HUES6 (cell line): Measurements from ENCODE around the gene PNMA8A.
"Not testable (repeated sequence)": the region's sequence is repeated elsewhere in the genome, so short reads cannot be mapped to it uniquely, and the experiment has no call there.

Experiments
- H3K27ac ChIP-seq: 2 replicates; pipeline ENCODE4 v1.7.0; 2013; ENCODE audit warnings: low read depth, mild to moderate bottlenecking, low read length, inconsistent platforms
- H3K27me3 ChIP-seq: 2 replicates; pipeline ENCODE4 v1.6.1; 2013; ENCODE audit warnings: low read length; ENCODE audit not compliant: control insufficient read depth, insufficient read depth
- H3K36me3 ChIP-seq: 2 replicates; pipeline ENCODE4 v1.6.1; 2013; ENCODE audit warnings: low read length; ENCODE audit not compliant: control insufficient read depth, insufficient read depth
- H3K4me1 ChIP-seq: 2 replicates; pipeline ENCODE4 v1.6.1; 2013; ENCODE audit warnings: low read length; ENCODE audit not compliant: control insufficient read depth, insufficient read depth
- H3K4me3 ChIP-seq: 2 replicates; pipeline ENCODE4 v1.5.1; 2013; ENCODE audit warnings: low read depth, low read length
- H3K9ac ChIP-seq: one replicate; pipeline ENCODE4 v1.6.1; 2013; ENCODE audit warnings: mild to moderate bottlenecking, low read length
- H3K9me3 ChIP-seq: 2 replicates; pipeline ENCODE4 v1.6.1; 2013; ENCODE audit warnings: low read depth, low read length; ENCODE audit not compliant: control insufficient read depth, insufficient read depth

PNMA8A gene

DNA sequence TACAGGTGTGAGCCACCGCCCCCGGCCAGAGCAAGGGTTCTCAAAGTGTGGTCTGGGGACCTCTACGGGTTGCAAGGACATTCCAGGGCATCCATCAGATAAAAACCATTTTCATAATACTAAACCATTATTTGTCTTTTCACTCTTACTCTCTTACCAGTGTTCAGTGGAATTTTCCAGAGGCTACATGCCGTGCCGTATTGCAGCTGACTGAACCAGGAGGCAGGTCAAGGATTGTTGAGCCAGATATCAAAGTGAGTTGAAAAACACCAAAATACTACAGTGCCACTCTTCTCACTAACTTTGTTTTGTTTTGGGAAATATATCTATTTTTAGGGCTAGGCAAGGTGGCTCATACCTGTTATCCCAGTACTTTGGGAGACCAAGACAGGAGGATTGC lies 31.5 kb upstream of the PNMA8A start:
- Histone ChIP-seq H3K4me1 (no peaks in the 10 kb centered on the region), H3K27ac (no peak overlapping the region), H3K36me3 (no peaks in the 10 kb centered on the region), H3K9ac (no peak overlapping the region), H3K4me3 (no peak overlapping the region), H3K9me3 (no peaks in the 10 kb centered on the region), H3K27me3 (no peaks in the 10 kb centered on the region)

DNA sequence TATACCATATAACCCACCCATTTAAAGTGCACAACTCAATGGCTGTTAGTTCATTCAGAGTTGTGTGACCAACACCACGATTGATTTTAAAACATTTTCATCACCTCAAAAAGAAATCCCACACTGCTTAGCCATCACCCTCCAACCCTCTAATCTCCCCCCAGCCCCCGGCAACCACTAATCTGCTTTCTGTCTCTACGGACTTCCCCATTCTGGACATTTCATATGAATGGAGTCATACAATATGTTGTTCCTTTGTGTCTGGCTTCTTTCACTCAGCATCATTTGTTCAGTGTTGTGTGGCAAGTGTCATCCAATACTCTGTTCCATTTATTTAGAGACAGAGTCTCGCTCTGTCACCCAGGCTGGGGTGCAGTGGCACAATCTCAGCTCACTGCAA lies 28.3 kb upstream of the PNMA8A start:
- H3K4me3 ChIP-seq: no peak overlapping the region
- H3K27ac ChIP-seq: no peak overlapping the region
- H3K4me1 ChIP-seq: peaks cover 5% of the 10 kb centered on the region; the same call in 1 of the 2 replicates
- no peaks in the 10 kb centered on the region for H3K36me3 ChIP-seq
- H3K27me3 ChIP-seq: peaks cover 7% of the 10 kb centered on the region
- no peak overlapping the region for H3K9ac ChIP-seq
- no peaks in the 10 kb centered on the region for H3K9me3 ChIP-seq

GRCh38 chr19:46497773-46498172 lies 26.4 kb upstream of the PNMA8A start:
- Histone ChIP-seq H3K4me1 (peaks cover 9% of the 10 kb centered on the region), H3K9ac (no peak overlapping the region), H3K27me3 (peaks cover 24% of the 10 kb centered on the region), H3K9me3 (no peaks in the 10 kb centered on the region), H3K36me3 (no peaks in the 10 kb centered on the region), H3K4me3 (no peak overlapping the region), H3K27ac (no peak overlapping the region)

- H3K36me3 ChIP-seq, H3K9me3 ChIP-seq, H3K4me3 ChIP-seq, H3K27ac ChIP-seq, H3K9ac ChIP-seq: not testable (repeated sequence)
- Histone ChIP-seq H3K4me1 (peaks cover 13% of the 10 kb centered on the region), H3K27me3 (peaks cover 33% of the 10 kb centered on the region)
Measured at GRCh38 chr19:46496886-46497285, 25.5 kb upstream of the PNMA8A start.

DNA sequence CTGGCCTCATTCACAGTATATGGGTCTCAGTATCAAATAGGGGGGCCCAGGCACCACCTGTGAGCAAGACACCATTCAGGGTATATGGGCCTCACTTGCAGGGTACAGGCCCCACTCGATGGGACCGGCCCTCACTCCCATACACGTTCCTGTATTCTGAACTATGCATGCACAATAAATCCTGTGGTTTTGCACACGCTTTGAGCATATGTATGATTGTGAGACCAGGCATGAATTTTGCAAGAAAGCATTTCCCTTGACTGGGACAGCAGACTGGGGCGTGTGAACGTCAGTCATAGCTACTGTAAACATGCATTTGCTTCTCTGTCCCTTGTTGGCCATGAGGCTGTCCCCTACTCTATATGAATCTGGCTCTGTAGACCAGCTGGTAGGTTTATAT lies 24.9 kb upstream of the PNMA8A start:
- no peak overlapping the region for H3K27ac ChIP-seq
- H3K27me3 ChIP-seq: peaks cover 38% of the 10 kb centered on the region
- H3K4me1 ChIP-seq: peaks cover 13% of the 10 kb centered on the region
- H3K4me3 ChIP-seq: no peak overlapping the region
- H3K36me3 ChIP-seq: no peaks in the 10 kb centered on the region
- H3K9ac ChIP-seq: no peak overlapping the region
- H3K9me3 ChIP-seq: no peaks in the 10 kb centered on the region

GRCh38 chr19:46495786-46496099 lies 24.4 kb upstream of the PNMA8A start, which contains the start of gene PNMA8B:
Gene PNMA8B, minus strand, starts transcription at chr19:46495867. Its CDS starts 402 bp downstream, at chr19:46495465.
- Histone ChIP-seq H3K4me1 (peaks cover 13% of the 10 kb centered on the region), H3K27ac (no peak within 1 kb of the TSS), H3K36me3 (no peaks in the 10 kb centered on the region), H3K27me3 (peaks cover 44% of the 10 kb centered on the region), H3K9ac (no peak within 1 kb of the TSS), H3K4me3 (peak within 1 kb of the TSS; percentile 62), H3K9me3 (no peaks in the 10 kb centered on the region)

- Histone ChIP-seq H3K4me3 (peak overlapping the region; percentile 62), H3K36me3 (no peaks in the 10 kb centered on the region), H3K9me3 (no peaks in the 10 kb centered on the region), H3K27ac (no peak overlapping the region), H3K9ac (no peak overlapping the region), H3K4me1 (peaks cover 13% of the 10 kb centered on the region), H3K27me3 (peaks cover 47% of the 10 kb centered on the region)
Measured at GRCh38 chr19:46494941-46495785, 23.8 kb upstream of the PNMA8A start.

DNA sequence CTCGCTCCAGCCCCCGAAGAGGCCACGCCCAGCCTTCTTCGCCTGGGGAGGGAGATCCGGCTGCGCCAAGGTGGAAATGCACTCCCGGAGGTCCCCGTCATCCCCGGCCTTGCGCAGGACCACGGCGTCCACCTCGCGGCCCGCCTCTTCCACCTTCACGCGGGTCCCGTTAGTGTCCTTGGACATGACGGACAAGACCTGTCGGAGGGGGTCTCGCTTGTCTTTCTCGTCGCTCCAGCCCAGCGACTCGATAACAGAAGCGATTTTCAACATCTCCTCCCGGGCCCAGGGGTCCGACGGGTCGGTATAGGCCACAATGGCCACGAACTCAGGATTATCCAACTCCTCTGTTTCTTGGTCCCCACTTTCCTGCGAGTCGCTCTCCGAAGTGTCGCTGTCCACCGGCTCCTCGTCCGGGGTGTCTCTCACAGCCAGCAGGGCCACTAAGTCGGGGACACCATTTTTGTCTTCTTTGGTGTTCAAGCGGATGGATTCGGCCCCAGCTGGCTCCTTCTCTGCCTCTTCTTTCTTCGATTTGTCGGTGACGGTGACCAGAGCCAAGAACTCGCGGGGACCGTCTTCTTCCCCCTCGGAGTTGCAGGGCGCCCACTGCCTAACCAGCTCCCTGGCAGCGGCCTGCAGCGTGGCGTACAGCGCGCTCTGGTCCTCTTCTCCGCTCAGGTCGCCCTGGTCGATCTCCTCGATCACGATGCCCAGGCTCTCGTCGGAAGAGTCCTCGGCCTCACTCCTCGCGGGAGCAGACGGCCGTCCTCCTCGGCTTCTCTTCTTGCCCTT lies 23.0 kb upstream of the PNMA8A start:
- H3K27ac ChIP-seq: no peak overlapping the region
- H3K9me3 ChIP-seq: no peaks in the 10 kb centered on the region
- peaks cover 21% of the 10 kb centered on the region for H3K4me1 ChIP-seq
- H3K36me3 ChIP-seq: no peaks in the 10 kb centered on the region
- peaks cover 55% of the 10 kb centered on the region for H3K27me3 ChIP-seq
- peak overlapping the region; percentile 47; the same call in 1 of the 2 replicates for H3K4me3 ChIP-seq
- H3K9ac ChIP-seq: no peak overlapping the region

DNA sequence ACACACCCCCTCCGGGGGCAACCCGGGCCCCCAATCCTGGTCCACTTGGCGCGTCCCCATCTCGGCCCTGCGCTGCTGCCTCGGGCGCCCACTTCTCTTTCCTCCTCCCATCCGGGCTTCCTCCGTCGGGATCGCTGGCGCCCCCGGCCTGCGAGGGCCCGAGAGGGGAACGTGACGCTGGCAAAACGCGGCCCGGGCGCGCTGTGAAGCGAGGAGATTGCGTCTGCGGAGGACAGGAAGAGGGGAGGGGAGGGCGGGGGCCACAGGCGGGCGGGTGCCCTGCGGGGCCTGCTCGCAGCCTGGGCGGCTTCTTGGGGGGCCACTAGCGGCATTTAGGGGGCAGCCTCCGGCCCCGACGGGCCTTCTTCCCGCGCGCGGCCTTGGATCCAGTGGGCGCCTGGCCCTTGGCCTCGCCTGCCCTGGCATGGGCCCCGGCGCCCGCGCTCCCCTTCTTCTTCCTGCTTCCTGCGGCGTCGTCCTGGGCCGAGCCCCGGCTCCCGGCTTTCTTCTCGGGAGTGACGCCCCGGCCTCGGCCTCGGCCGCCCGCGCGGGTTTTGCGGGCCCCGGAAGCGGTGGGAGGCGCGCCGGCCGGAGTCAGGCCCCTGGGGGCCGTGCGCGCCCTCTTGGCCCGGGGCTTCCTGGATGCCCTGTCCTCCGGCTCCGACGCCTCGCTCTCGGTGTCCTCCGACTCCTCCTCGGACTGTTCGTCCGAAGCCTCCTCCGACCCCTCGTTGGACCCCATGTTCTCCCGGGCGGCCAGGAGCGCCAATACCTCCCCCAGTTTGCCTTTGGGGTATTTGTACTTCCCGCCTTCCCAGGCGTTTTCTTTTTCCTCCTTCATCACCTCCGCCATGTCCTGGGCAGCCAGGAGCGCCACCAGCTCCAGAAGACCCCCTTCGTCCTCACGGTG lies 22.1 kb upstream of the PNMA8A start:
- Histone ChIP-seq H3K27ac (no peak overlapping the region), H3K9me3 (no peaks in the 10 kb centered on the region), H3K4me3 (peak overlapping the region; percentile 47), H3K9ac (no peak overlapping the region), H3K36me3 (no peaks in the 10 kb centered on the region), H3K27me3 (peaks cover 63% of the 10 kb centered on the region), H3K4me1 (peaks cover 26% of the 10 kb centered on the region)

GRCh38 chr19:46492841-46493235 lies 21.5 kb upstream of the PNMA8A start:
- peaks cover 27% of the 10 kb centered on the region for H3K4me1 ChIP-seq
- no peaks in the 10 kb centered on the region for H3K36me3 ChIP-seq
- H3K4me3 ChIP-seq: peak overlapping the region; percentile 47
- H3K9me3 ChIP-seq: no peaks in the 10 kb centered on the region
- H3K27me3 ChIP-seq: peaks cover 68% of the 10 kb centered on the region
- H3K9ac ChIP-seq: no peak overlapping the region
- no peak overlapping the region for H3K27ac ChIP-seq
